ENCODE results near the gene NOD2. TPM values are rescaled to one million over a fixed set of nuclear protein-coding genes. Genes with fewer than 3 reads are reported as not detected.

NOD2 gene
- total RNA-seq, 2 donors from 2014 or later = 9.4 to 16.6 TPM

DNA sequence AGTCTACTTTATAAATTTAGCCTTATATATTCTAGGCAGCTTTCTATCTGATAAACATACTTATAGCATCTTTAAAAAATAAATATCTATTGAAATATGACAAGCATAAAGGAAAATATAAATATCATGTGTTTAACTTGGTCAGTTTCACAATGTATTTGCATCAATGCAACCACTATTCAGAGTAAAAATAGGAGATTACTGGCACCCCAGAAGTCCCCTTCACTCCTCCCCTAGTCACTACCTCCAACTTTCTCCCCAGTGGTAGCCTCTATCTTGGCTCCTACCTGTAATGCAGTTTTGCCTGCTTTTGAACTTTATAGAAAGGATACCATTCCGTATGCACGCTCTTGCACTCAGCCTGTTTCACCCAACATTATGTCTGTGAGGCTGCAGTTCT, 3.2 kb upstream of the NOD2 start:
- H3K4me1 Mint-ChIP-seq = peaks cover 46% of the 10 kb centered on the region
- H3K27me3 Mint-ChIP-seq = no peaks in the 10 kb centered on the region
- ATAC-seq = no peak
- H3K27ac Mint-ChIP-seq = peak overlapping the region; percentile 30
- DNase-seq = no peak
- H3K9me3 ChIP-seq (ENCODE audit: control insufficient read depth, low read length, poor library complexity, severe bottlenecking) = no peaks in the 10 kb centered on the region
- no peak overlapping the region for H3K4me3 Mint-ChIP-seq
- H3K36me3 Mint-ChIP-seq (ENCODE audit: low read depth) = peaks cover 3% of the 10 kb centered on the region

DNA sequence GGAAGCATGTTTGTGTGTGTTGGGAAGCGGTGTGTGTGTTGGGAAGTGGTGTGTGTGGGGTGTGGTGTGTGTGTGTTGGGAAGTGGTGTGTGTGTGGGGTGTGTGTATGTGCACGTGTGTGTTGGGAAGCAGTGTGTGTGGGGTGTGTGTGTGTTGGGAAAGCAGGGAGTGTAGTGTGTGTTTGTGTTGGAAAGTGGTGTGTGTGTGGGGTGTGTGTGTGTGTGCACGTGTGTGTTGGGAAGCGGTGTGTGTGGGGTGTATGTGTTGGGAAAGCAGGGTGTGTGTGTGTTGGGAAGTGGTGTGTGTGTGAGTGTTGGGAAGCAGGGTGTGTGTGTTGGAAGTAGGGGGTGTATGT, 785 bp upstream of the NOD2 start:
- peak overlapping the region; percentile 91 for H3K4me3 Mint-ChIP-seq
- H3K27ac Mint-ChIP-seq = peak overlapping the region; percentile 87
- no peaks in the 10 kb centered on the region for H3K9me3 ChIP-seq (ENCODE audit: control insufficient read depth, low read length, poor library complexity, severe bottlenecking)
- peaks cover 3% of the 10 kb centered on the region for H3K36me3 Mint-ChIP-seq (ENCODE audit: low read depth)
- peaks cover 50% of the 10 kb centered on the region for H3K4me1 Mint-ChIP-seq
- DNase-seq = no peak
- ATAC-seq = no peak
- no peaks in the 10 kb centered on the region for H3K27me3 Mint-ChIP-seq

DNA sequence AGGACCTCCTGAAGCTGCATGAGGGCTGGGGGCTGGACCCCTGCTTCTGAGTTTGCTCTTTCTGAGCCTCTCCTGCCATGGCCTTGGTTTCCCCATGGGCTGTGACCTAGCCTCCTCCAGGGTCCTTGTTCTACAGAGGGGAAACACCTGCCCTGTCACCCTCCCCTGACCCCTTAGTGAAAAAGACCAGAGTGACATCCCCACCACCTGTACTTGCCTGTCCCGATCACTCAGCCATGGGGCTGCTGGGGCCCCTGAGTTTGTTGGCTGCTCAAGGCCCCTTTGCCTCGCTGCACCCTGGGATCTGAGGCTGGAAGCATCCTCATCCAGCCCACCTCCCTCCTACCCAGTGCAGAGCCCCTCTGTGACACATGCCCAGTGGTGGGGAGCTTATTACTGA, 800 bp downstream of the NOD2 start:
- Mint-ChIP-seq H3K4me1 (peaks cover 62% of the 10 kb centered on the region), H3K27ac (peak overlapping the region; percentile 98), H3K36me3 (ENCODE audit: low read depth) (peaks cover 3% of the 10 kb centered on the region), H3K4me3 (peak overlapping the region; percentile 93), H3K27me3 (no peaks in the 10 kb centered on the region)
- ATAC-seq (no peak), DNase-seq (no peak)
- no peaks in the 10 kb centered on the region for H3K9me3 ChIP-seq (ENCODE audit: control insufficient read depth, low read length, poor library complexity, severe bottlenecking)

DNA sequence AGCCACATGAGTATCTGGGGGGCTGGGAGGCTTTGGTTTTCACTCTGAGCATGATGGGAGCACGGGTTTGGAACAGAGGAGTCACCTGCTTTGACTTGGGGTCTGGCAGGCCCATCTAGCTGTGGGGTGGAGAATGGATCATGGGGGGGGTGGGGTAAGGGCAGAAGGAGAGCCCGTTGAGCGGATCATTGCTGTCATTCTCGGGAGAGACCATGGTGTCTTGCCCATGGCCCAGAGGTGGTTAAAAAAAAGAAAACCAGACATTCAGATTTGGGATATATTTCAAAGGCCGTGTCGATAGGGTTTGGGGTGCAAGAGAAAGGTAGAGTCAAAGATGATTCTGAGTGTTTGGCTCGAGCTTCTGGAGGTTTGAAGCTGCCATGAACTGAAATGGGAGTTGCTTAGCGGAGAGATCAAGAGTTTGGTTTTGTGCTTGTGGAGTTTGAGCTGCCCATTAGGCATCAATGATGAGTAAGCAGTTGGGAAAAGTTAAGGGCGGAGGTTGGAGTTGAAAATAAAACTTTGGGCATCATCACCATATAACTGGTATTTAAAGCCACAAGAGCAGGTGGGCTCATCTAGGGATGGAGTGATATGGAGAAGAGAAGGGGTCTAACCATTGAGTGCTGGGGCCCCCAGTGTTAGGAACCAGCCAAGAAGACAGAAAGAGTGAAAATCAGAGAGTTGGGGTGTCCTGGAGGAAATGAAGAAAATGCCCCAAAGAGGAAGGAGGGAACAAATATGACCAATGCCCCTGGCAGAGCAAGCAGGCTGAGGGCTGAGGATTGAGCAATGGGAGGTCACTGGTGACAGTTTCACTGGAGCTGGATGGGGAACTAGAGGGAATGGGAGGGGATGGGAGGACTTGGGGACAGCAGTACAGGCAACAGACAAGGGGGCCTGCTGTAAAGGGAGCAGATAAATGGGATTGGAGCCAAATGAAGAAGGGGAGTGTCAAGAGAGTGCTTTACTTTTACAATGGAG, 1.9 kb downstream of the NOD2 start:
- H3K4me1 Mint-ChIP-seq = peaks cover 73% of the 10 kb centered on the region

DNA sequence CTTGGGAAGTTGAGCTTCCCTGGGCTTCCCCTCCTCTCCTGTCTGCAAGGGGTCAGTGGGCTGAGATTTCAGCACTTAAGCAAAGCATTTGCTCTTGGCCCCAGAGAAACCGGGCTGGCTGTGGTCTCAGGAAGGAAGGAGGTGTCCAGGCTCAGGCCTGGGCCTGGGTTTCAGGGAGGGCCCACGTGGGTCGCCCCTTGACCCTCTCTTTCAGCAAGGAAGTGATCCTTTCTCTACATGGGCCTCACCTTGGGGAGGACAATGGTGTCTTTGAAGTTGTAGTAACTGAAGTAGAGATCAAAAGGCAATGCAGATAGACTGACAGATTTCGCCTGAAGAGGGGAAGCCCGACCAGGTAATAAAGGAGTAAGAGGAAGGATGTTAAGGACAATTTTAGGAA, 2.7 kb downstream of the NOD2 start:
- ATAC-seq (no peak), DNase-seq (no peak)
- Mint-ChIP-seq H3K4me1 (peaks cover 68% of the 10 kb centered on the region), H3K4me3 (peak overlapping the region; percentile 92), H3K36me3 (ENCODE audit: low read depth) (peaks cover 3% of the 10 kb centered on the region), H3K27ac (peak overlapping the region; percentile 98), H3K27me3 (no peaks in the 10 kb centered on the region)
- H3K9me3 ChIP-seq (ENCODE audit: control insufficient read depth, low read length, poor library complexity, severe bottlenecking) = no peaks in the 10 kb centered on the region

More for the DNA sequence above, 1.9 kb downstream of the NOD2 start:
- Mint-ChIP-seq H3K4me3 (peak overlapping the region; percentile 93), H3K27me3 (no peaks in the 10 kb centered on the region), H3K36me3 (ENCODE audit: low read depth) (peaks cover 3% of the 10 kb centered on the region), H3K27ac (peak overlapping the region; percentile 98)
- H3K9me3 ChIP-seq (ENCODE audit: control insufficient read depth, low read length, poor library complexity, severe bottlenecking) = no peaks in the 10 kb centered on the region
- DNase-seq (no peak), ATAC-seq (no peak)

DNA sequence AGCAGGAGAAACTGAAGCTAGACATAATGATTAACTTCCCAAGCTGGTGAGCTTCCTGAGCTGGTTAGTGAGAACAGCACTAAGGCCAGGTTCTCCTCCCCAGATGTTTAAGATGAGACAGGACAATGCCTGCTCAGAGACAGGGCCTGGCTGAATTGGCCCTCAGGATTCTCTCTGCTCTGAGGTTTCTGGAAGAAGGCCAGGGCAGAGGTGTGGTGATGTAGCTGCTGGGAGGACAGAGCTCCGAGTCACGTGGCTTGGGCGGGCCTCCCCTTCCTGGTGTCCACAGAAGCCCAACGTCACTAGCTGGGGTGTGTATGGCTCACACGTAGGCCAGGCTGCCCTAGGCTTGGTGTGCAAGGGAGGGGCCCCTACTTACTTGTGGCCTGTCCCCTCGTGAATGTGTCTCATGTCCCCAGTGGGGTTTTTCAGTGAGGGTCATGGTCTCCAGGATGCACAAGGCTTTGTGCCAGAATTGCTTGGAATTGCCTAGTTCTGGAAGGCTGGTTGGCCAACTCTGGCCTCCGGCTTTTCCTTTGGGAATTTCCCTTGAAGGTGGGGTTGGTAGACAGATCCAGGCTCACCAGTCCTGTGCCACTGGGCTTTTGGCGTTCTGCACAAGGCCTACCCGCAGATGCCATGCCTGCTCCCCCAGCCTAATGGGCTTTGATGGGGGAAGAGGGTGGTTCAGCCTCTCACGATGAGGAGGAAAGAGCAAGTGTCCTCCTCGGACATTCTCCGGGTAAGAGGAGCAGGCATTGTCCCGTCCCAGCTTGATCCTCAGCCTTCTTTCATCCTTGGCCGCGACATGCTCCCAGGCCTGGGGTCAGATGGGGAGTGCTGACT, 3.4 kb downstream of the NOD2 start:
- DNase-seq = peak; percentile 32 to 36 (median 35)

DNA sequence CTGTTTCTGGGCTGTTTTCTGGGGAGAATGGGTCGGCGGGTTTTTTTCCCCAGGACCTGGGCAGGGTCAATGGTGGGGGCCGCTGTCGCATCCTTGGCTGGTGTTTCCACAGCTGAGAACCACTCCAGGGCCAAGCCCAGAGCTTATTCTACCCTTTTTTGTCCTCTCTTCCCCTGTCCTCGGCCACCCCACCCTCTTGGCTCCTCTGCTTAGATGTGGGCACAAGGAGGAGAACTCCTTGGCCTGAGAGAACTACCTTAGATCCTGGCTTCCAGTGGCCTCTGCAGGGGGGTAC, 4.0 kb downstream of the NOD2 start:
- Mint-ChIP-seq H3K27ac (peak overlapping the region; percentile 98), H3K4me3 (peak overlapping the region; percentile 92), H3K4me1 (peaks cover 70% of the 10 kb centered on the region), H3K36me3 (ENCODE audit: low read depth) (peaks cover 3% of the 10 kb centered on the region), H3K27me3 (no peaks in the 10 kb centered on the region)
- no peaks in the 10 kb centered on the region for H3K9me3 ChIP-seq (ENCODE audit: control insufficient read depth, low read length, poor library complexity, severe bottlenecking)
- ATAC-seq = no peak
- DNase-seq = no peak

More for the DNA sequence above, 3.4 kb downstream of the NOD2 start:
- H3K9me3 ChIP-seq (ENCODE audit: control insufficient read depth, low read length, poor library complexity, severe bottlenecking) = no peaks in the 10 kb centered on the region
- peaks cover 3% of the 10 kb centered on the region for H3K36me3 Mint-ChIP-seq (ENCODE audit: low read depth)
- H3K4me3 Mint-ChIP-seq = peak overlapping the region; percentile 92
- H3K27me3 Mint-ChIP-seq = no peaks in the 10 kb centered on the region
- peak overlapping the region; percentile 98 for H3K27ac Mint-ChIP-seq
- peak; percentile 70 for ATAC-seq
- peaks cover 71% of the 10 kb centered on the region for H3K4me1 Mint-ChIP-seq

DNA sequence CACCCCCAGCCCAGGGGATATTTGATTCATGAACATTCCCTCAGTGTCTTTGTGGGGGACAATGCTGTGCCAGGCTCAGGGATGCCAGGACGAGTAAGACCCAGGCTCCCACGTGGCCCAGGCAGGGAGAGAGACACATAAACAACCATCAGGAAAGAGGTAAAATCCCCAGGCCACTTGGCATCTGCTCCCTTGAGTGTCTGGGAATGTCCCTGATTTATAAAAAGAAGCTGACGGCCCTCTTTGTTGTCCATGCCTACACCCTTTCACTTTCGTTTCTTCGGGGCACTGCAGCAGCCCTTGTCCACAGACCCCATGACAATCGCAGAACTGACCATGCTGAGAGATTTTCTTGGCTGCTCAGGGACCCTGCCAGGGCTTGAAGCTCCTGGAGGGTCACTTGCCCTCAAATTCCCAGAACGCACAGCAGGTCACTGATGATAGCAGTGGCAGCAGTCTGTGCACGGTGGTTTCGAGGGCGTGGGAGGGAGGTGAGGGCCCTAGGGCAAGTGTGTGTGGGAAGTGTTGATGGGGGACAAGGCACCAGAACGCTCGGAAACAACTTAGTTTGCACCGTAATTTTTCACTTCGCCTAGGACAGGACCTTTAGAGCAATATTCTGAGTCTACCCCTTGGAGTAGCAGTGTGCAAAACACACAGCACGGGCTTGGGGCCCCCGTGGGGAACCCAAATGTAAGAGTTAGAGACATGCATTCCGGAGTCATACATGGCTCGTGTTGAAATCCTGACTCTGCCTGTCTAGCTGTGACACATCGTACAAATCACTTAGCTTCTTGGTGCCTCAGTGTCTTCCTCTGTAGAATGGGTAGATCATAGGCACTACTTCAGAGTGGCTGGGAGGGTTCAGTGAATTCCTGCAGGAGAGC, 4.7 kb downstream of the NOD2 start:
- H3K9me3 ChIP-seq (ENCODE audit: control insufficient read depth, low read length, poor library complexity, severe bottlenecking) = no peaks in the 10 kb centered on the region
- no peak for DNase-seq
- Mint-ChIP-seq H3K27ac (peak overlapping the region; percentile 98), H3K4me3 (peak overlapping the region; percentile 92), H3K4me1 (peaks cover 65% of the 10 kb centered on the region), H3K36me3 (ENCODE audit: low read depth) (no peaks in the 10 kb centered on the region), H3K27me3 (no peaks in the 10 kb centered on the region)
- ATAC-seq = peak; percentile 49

DNA sequence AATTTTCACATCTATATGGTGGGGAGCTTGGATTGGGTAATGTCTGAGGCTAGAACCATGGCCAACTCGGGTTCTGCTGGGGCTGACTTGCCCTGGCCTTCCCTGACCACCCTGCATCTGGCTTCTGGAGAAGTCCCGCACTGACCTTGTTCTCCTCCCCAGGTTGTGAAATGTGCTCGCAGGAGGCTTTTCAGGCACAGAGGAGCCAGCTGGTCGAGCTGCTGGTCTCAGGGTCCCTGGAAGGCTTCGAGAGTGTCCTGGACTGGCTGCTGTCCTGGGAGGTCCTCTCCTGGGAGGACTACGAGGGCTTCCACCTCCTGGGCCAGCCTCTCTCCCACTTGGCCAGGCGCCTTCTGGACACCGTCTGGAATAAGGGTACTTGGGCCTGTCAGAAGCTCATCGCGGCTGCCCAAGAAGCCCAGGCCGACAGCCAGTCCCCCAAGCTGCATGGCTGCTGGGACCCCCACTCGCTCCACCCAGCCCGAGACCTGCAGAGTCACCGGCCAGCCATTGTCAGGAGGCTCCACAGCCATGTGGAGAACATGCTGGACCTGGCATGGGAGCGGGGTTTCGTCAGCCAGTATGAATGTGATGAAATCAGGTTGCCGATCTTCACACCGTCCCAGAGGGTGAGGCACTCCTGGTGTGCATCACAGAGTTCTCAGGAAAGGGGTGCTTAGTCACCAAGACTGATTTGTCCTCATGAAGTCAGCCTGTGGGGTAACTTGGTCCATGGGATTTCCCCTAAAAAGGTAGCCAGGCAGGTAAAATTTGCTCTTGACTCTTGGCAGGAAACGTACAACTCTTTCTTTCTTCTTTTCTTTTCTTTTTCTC, 6.1 kb downstream of the NOD2 start:
- peak overlapping the region; percentile 92 for H3K4me3 Mint-ChIP-seq
- no peaks in the 10 kb centered on the region for H3K27me3 Mint-ChIP-seq
- peaks cover 9% of the 10 kb centered on the region for H3K9me3 ChIP-seq (ENCODE audit: control insufficient read depth, low read length, poor library complexity, severe bottlenecking)
- DNase-seq (no peak), ATAC-seq (peak; percentile 71)
- peaks cover 56% of the 10 kb centered on the region for H3K4me1 Mint-ChIP-seq
- H3K27ac Mint-ChIP-seq = peak overlapping the region; percentile 98
- H3K36me3 Mint-ChIP-seq (ENCODE audit: low read depth) = no peaks in the 10 kb centered on the region

DNA sequence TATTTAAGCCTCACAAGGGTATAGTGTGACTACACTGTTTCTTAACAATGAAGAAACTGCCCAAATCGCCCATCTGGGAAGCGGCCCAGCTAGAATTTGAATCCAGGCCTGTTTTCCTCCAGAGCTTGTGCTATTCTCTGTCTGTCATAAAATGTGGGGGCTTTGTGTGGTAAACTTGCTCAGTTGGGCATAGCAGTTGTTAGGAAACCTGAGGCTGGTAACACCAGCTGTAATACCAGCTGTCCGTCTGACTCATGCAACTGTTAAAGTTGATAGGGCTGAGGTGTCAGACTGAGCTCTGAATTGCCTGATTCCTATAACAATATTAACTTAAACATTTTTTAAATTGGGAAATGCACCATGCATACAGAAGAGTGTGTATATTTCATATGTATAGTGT, 9.3 kb downstream of the NOD2 start:
- peaks cover 45% of the 10 kb centered on the region for H3K4me1 Mint-ChIP-seq
- no peaks in the 10 kb centered on the region for H3K27me3 Mint-ChIP-seq
- peaks cover 7% of the 10 kb centered on the region for H3K36me3 Mint-ChIP-seq (ENCODE audit: low read depth)
- H3K9me3 ChIP-seq (ENCODE audit: control insufficient read depth, low read length, poor library complexity, severe bottlenecking) = peaks cover 10% of the 10 kb centered on the region
- DNase-seq (no peak), ATAC-seq (no peak)
- no peak overlapping the region for H3K4me3 Mint-ChIP-seq
- H3K27ac Mint-ChIP-seq = peak overlapping the region; percentile 27

DNA sequence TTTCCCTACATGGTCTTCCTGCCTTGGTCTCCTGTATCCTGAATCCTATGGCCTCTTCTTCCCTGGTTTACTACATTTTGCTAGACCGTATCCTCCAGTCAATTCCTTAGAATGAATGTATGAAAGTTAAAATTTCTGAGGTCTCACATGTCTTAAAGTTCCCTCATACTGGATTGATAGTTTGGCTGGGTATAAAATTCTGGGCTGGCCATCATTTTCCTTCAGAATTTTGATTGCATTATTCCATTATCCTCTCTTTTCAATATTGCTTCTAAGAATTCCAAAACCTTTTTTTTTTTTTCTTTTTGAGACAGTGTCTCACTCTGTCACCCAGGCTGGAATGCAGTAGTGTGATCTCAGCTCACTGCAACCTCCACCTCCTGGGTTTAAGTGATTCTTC, 10.8 kb downstream of the NOD2 start:
- ATAC-seq = no peak
- Mint-ChIP-seq H3K27ac (no peak overlapping the region), H3K4me1 (peaks cover 43% of the 10 kb centered on the region)

DNA sequence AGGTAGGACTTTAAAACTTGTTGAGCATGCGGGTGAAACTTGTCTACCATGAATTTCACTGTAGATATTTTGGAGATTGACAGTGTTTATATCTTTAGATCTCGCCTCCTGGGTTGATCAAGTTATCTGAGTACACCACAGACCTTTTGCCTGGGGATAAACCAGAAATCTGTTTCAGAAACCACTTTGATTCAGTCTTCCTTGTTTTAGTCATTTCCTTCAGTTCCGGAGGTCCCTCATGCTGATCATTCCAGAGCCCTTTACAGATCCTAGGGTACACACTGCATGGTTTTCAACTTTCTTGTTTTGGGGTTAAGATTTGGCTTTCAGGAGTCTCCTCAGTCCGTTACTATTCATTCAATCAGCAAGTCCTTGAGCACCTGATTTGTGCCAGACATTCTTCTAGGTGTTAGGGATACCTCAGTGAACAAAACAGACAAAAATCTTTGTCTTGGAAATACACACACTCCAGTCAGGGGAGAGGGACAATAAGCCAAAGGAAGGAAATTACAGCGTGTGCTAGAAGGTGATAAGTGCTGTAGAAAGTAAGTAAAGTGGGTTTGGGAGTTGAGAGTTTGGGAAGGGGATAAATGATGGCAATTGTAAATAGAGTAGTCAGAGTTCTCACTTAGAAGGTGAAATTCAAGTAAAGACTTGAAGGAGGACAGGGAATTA, 12.2 kb downstream of the NOD2 start:
- ATAC-seq = no peak
- Mint-ChIP-seq H3K27ac (peak overlapping the region; percentile 1), H3K36me3 (ENCODE audit: low read depth) (peaks cover 7% of the 10 kb centered on the region), H3K4me1 (peaks cover 36% of the 10 kb centered on the region), H3K4me3 (no peak overlapping the region), H3K27me3 (no peaks in the 10 kb centered on the region)
- no peak for DNase-seq
- H3K9me3 ChIP-seq (ENCODE audit: control insufficient read depth, low read length, poor library complexity, severe bottlenecking) = peaks cover 10% of the 10 kb centered on the region

More for the DNA sequence above, 10.8 kb downstream of the NOD2 start:
- no peaks in the 10 kb centered on the region for H3K27me3 Mint-ChIP-seq
- peaks cover 10% of the 10 kb centered on the region for H3K9me3 ChIP-seq (ENCODE audit: control insufficient read depth, low read length, poor library complexity, severe bottlenecking)
- DNase-seq = no peak
- no peak overlapping the region for H3K4me3 Mint-ChIP-seq
- peaks cover 7% of the 10 kb centered on the region for H3K36me3 Mint-ChIP-seq (ENCODE audit: low read depth)
